Activated T-cell treated with anti-CD3 and anti-CD28 coated beads, Interleukin-2, amount 50 U/mL, for 48 hours (primary cell): ENCODE measurements around the gene PIK3R3.
"Not testable (repeated sequence)": the region's sequence is repeated elsewhere in the genome, so short reads cannot be mapped to it uniquely, and the experiment has no call there.

Experiments
- DNase-seq, 2 experiments: peaks; one replicate each; pipeline ENCODE4 v3.0.0-alpha.2; 2020

PIK3R3 gene

DNA sequence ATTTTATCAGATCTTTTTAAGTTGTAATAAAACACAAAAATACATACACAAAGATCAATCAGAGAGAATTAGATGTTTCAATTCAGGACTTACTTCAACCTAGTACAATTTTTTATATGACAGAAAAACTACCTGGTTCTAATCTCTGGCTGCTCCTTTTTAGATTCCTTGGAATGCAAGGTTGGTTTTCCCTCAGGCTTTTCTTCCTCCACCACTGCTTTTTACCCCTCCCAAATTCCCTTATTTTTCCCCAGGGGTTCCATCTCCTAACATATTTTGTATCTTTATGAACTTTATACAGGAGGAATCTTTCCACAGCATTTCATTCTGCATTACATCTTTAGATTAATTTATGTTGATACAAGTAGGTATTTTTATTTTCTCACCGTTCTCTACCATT is 33.2 kb downstream of the PIK3R3 start:
- no peak for DNase-seq

GRCh38 chr1:46098027-46098712 is 34.3 kb downstream of the PIK3R3 start:
- DNase-seq: no peak

- DNase-seq: no peak
Measured at GRCh38 chr1:46097149-46097472, 35.3 kb downstream of the PIK3R3 start.

GRCh38 chr1:46096269-46097148 is 35.9 kb downstream of the PIK3R3 start:
- no peak for DNase-seq

GRCh38 chr1:46095110-46095509 is 37.3 kb downstream of the PIK3R3 start:
- DNase-seq: not testable (repeated sequence)

GRCh38 chr1:46094471-46095005 is 37.9 kb downstream of the PIK3R3 start:
- no peak for DNase-seq

GRCh38 chr1:46093832-46094231 is 38.6 kb downstream of the PIK3R3 start:
- not testable (repeated sequence) for DNase-seq

DNA sequence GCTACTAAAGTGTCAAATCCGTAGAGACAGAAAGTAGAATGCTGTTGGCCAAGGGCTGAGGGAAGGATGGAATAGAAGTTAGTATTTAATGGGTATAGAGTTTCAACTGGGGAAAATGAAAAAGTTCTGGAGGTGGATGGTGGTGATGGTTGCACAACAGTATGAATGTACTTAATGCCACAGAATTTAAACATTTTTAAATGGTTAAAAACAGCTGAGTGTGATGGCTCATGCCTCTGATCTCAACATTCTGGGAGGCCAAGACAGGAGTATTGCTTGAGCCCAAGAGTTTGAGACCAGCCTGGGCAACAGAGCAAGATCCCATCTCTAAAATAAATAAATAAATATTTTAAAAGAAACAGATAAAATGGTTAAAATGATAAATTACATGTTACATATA is 44.5 kb downstream of the PIK3R3 start:
- DNase-seq: no peak

GRCh38 chr1:46086576-46086975 is 45.9 kb downstream of the PIK3R3 start:
- DNase-seq: no peak

DNA sequence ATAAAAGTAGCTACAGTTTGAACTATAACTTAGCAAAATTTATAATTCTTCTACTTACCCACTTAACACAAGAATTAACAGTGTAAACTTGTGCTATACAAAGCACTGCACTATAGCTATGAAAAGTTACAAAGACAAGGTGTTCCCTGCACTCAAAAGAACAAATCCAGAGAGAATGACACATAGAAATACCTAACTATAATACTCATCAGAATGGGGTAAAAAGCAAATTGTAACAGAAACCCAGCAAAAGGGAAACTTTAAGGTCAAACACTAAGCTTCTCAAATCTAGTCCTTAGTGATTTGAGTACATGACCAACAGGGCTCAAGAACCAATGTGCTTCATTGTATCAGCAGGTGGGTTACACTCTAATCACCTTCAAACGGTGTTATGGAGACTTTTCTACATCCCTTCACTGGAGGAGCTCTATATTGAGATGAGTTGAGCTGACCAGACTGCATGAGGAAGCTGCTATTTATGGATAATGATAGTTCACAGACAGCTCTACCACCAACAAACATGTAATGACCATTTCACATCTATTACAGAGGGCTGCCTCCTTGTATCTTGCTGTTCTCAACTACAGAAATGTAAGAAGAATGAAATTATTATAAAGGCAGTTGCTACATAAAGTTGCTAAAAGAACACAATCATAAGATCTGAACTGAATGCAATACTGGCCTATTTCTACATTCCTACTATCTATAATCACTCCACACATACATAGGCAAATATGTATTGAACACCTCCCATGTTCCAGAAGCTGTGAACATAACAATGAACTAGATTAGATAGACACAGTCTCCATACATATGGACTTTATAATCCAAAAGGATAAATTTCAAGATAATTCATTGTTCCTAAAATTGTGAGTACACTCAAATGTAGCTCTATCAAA is 47.6 kb downstream of the PIK3R3 start:
- DNase-seq: no peak

GRCh38 chr1:46083579-46083978 is 48.9 kb downstream of the PIK3R3 start:
- no peak for DNase-seq

- no peak for DNase-seq
Measured at GRCh38 chr1:46081619-46082018, 50.8 kb downstream of the PIK3R3 start.

DNA sequence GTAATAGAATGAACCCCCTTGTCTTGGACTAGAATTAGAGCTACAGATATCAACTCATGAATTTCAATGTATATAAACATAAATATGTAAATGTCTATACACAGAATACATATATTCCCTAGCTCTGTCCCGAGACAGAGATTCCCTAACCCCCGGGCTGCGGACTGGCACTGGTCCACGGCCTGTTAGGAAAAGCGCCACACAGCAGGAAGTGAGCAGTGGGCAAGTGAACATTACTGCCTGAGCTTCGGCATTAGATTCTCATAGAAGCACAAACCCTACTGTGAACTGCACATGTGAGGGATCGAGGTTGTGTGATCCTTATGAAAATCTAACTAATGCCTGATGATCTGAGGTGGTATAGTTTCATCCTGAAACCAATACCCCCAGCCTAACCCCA is 51.2 kb downstream of the PIK3R3 start:
- no peak for DNase-seq

DNA sequence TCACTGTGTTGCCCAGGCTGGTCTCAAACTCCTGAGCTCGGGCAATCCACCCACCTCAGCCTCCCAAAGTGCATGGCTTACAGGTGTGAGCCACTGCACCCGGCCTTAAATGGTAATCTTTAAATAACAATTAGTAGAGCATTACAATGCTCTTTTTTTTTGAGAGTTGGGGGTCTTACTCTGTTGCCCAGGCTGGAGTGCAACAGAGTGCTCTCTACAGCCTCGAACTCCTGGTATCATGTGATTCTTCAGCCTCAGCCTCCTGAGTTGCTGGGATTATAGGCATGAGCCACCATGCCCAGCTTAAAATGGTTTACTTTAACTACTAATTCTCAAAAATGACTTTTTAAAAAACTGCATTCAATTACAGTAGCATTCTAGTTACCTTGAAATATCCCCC is 52.2 kb downstream of the PIK3R3 start:
- DNase-seq: no peak

DNA sequence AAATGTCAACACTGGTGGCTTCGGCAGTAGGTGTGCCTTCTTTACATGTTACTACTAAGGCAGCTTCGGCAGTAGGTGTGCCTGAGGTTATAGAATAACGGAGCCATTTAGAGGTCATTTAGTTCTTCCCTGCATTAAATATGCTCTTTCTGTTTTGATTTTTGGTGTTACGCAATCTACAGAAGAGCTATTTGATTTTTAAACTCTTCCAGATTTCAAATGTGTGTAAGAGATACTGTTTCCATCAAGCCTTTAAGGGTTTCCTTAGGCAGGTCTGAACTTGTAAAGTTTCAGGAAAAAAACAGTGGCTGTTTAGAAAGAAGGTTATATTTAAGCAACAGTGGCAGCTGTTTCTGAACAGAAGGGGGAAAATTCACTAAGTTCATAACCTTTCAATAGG is 54.8 kb downstream of the PIK3R3 start:
- no peak for DNase-seq

- DNase-seq: no peak
Measured at GRCh38 chr1:46076343-46076742, 56.1 kb downstream of the PIK3R3 start.

- no peak for DNase-seq
Measured at GRCh38 chr1:46072975-46073374, 59.5 kb downstream of the PIK3R3 start.

- no peak for DNase-seq
Measured at GRCh38 chr1:46070164-46070814, 62.1 kb downstream of the PIK3R3 start.

DNA sequence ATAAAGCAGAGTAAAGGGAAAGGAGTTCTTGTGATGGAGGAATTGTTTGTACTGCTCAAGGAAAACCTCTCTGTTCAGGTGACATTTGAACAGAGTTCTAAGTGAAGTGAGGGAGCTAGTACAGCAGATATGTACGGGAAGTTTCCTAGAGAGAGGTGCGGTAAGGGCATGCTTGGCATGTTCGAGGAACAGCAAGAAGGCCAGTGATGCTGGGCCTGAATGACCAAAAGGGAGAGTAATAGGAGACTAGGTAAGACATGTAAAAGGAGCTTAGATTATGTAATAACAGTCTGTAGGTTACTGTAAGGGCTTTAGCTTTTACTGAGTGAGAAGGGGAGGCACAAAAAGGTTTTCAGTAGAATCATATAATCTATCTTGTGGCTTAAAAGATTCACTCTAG is 63.9 kb downstream of the PIK3R3 start:
- no peak for DNase-seq

GRCh38 chr1:46067652-46068051 is 64.8 kb downstream of the PIK3R3 start:
- no peak for DNase-seq

- DNase-seq: no peak
Measured at GRCh38 chr1:46065405-46065804, 67.0 kb downstream of the PIK3R3 start.

- DNase-seq: no peak
Measured at GRCh38 chr1:46064708-46065107, 67.7 kb downstream of the PIK3R3 start.
